HEK293 (cell line): ENCODE measurements around the gene GBP5.

Experiments
- CTCF ChIA-PET: fragments of 350-600 bp; formaldehyde crosslinking; extraction: SDS; loops from one replicate; lab custom pipeline; 2021; ENCODE audit warnings: antibody characterized with exemption; lab: Yijun Ruan, JAX
- POLR2A ChIA-PET: fragments of 300-600 bp; formaldehyde crosslinking; extraction: SDS; loops from one replicate; lab custom pipeline; 2020; ENCODE audit warnings: antibody characterized with exemption, inconsistent platforms; lab: Yijun Ruan, JAX
- H3K27ac ChIP-seq: fragments of 200-500 bp; sonication (Bioruptor generic); 2 replicates; pipeline ENCODE4 v1.5.1; 2014; ENCODE audit warnings: low read depth, low read length, control low read depth, inconsistent platforms; ENCODE audit errors: extremely low read depth
- H3K36me3 ChIP-seq, 2 experiments: fragments of 200-500 bp in 1 of 2; sonication (Bioruptor generic) in 1 of 2; 1 replicate in 1 of 2; 2 replicates in 1 of 2; pipeline ENCODE4 v1.5.1; 2014 to 2017; ENCODE audit warnings: inconsistent platforms in 2 of 2, low read length in 2 of 2; ENCODE audit not compliant: control insufficient read depth in 2 of 2, insufficient read depth in 1 of 2
- H3K4me1 ChIP-seq: fragments of 200-500 bp; sonication (Bioruptor generic); 2 replicates; pipeline ENCODE4 v1.5.1; 2014; ENCODE audit warnings: mild to moderate bottlenecking, low read length, inconsistent platforms; ENCODE audit not compliant: control insufficient read depth, insufficient read depth
- H3K4me3 ChIP-seq: 2 replicates; pipeline ENCODE4 v1.5.1; 2011; ENCODE audit warnings: low read depth, mild to moderate bottlenecking, control low read depth, low read length, moderate library complexity
- H3K9me3 ChIP-seq: fragments of 200-500 bp; sonication (Bioruptor generic); 2 replicates; pipeline ENCODE4 v1.5.1; 2014; ENCODE audit warnings: low read depth, low read length, inconsistent platforms; ENCODE audit not compliant: control insufficient read depth, insufficient read depth
- IKZF3 ChIP-seq: fragments of 450-650 bp; IDR thresholded peaks from 2 replicates; pipeline ENCODE4 v1.5.0; 2018; ENCODE audit warnings: missing biosample characterization, mild to moderate bottlenecking, missing genetic modification characterization, moderate library complexity
- KLF7 ChIP-seq: fragments of 450-650 bp; formaldehyde crosslinking; IDR thresholded peaks from 2 replicates; pipeline ENCODE4 v1.5.1; 2016; ENCODE audit warnings: missing biosample characterization, missing genetic modification characterization, borderline replicate concordance
- KLF8 ChIP-seq: fragments of 450-650 bp; formaldehyde crosslinking; IDR thresholded peaks from 2 replicates; pipeline ENCODE4 v1.5.1; 2016; ENCODE audit warnings: missing biosample characterization, missing genetic modification characterization
- YY1 ChIP-seq: fragments of 450-650 bp; formaldehyde crosslinking; IDR thresholded peaks from 2 replicates; pipeline ENCODE4 v1.5.1; 2018; ENCODE audit warnings: missing biosample characterization, missing genetic modification characterization
- ZBTB17 ChIP-seq: fragments of 450-650 bp; formaldehyde crosslinking; IDR thresholded peaks from 2 replicates; pipeline ENCODE4 v1.5.1; 2016; ENCODE audit warnings: missing biosample characterization, missing genetic modification characterization
- ZFP3 ChIP-seq: fragments of 450-650 bp; formaldehyde crosslinking; IDR thresholded peaks from 2 replicates; pipeline ENCODE4 v1.5.1; 2016; ENCODE audit warnings: low read depth, missing biosample characterization, missing genetic modification characterization
- ZNF132 ChIP-seq: fragments of 450-650 bp; formaldehyde crosslinking; IDR thresholded peaks from 2 replicates; pipeline ENCODE4 v1.5.1; 2017; ENCODE audit warnings: missing biosample characterization, missing genetic modification characterization, borderline replicate concordance
- ZNF155 ChIP-seq: fragments of 450-650 bp; formaldehyde crosslinking; IDR thresholded peaks from 2 replicates; pipeline ENCODE4 v1.5.1; 2016; ENCODE audit warnings: missing biosample characterization, missing genetic modification characterization
- ZNF214 ChIP-seq: fragments of 450-650 bp; formaldehyde crosslinking; IDR thresholded peaks from 2 replicates; pipeline ENCODE4 v1.5.1; 2017; ENCODE audit warnings: missing biosample characterization, mild to moderate bottlenecking, missing genetic modification characterization, borderline replicate concordance
- ZNF354C ChIP-seq: fragments of 450-650 bp; formaldehyde crosslinking; IDR thresholded peaks from 2 replicates; pipeline ENCODE4 v1.5.1; 2016; ENCODE audit warnings: missing biosample characterization, missing genetic modification characterization, low read depth, borderline replicate concordance
- ZNF473 ChIP-seq: fragments of 450-650 bp; formaldehyde crosslinking; IDR thresholded peaks from 2 replicates; pipeline ENCODE4 v1.5.1; 2017; ENCODE audit warnings: missing biosample characterization, missing genetic modification characterization
- ZNF626 ChIP-seq: fragments of 450-650 bp; sonication (Bioruptor Pico); formaldehyde crosslinking; IDR thresholded peaks from 2 replicates; pipeline ENCODE4 v1.5.1; 2018; ENCODE audit warnings: missing biosample characterization, missing genetic modification characterization, inconsistent platforms
- ZNF664 ChIP-seq: fragments of 450-650 bp; formaldehyde crosslinking; IDR thresholded peaks from 2 replicates; pipeline ENCODE4 v1.5.1; 2016; ENCODE audit warnings: missing biosample characterization, missing genetic modification characterization
- ZNF785 ChIP-seq: fragments of 450-650 bp; formaldehyde crosslinking; IDR thresholded peaks from 2 replicates; pipeline ENCODE4 v1.5.1; 2016; ENCODE audit warnings: missing biosample characterization, missing genetic modification characterization
- ZNF830 ChIP-seq: fragments of 450-650 bp; IDR thresholded peaks from 2 replicates; pipeline ENCODE4 v1.5.0; 2018; ENCODE audit warnings: missing biosample characterization, missing genetic modification characterization, low read depth, mild to moderate bottlenecking, moderate library complexity
- TF ChIP-seq, protein P1 (sequence below): sonication (generic); formaldehyde crosslinking; IDR thresholded peaks from 2 replicates; pipeline ENCODE4 v1.8.1; 2022; ENCODE audit warnings: mild to moderate bottlenecking, moderate library complexity, missing genetic modification reagents
- TF ChIP-seq, protein P2 (sequence below): fragments of 450-650 bp; formaldehyde crosslinking; IDR thresholded peaks from 2 replicates; pipeline ENCODE4 v1.5.1; 2016; ENCODE audit warnings: missing biosample characterization, missing genetic modification characterization
- TF ChIP-seq, protein P3 (sequence below): fragments of 450-650 bp; formaldehyde crosslinking; IDR thresholded peaks from 2 replicates; pipeline ENCODE4 v1.5.1; 2016; ENCODE audit warnings: missing biosample characterization, missing genetic modification characterization, borderline replicate concordance
- TF ChIP-seq, protein P4 (sequence below): fragments of 450-650 bp; formaldehyde crosslinking; IDR thresholded peaks from 2 replicates; pipeline ENCODE4 v1.5.1; 2016; ENCODE audit warnings: missing biosample characterization, missing genetic modification characterization
- TF ChIP-seq, protein P5 (sequence below): fragments of 450-650 bp; formaldehyde crosslinking; optimal IDR thresholded peaks from 2 replicates; pipeline ENCODE3; 2016; ENCODE audit warnings: missing biosample characterization, mild to moderate bottlenecking, missing genetic modification characterization

GBP5 gene

DNA sequence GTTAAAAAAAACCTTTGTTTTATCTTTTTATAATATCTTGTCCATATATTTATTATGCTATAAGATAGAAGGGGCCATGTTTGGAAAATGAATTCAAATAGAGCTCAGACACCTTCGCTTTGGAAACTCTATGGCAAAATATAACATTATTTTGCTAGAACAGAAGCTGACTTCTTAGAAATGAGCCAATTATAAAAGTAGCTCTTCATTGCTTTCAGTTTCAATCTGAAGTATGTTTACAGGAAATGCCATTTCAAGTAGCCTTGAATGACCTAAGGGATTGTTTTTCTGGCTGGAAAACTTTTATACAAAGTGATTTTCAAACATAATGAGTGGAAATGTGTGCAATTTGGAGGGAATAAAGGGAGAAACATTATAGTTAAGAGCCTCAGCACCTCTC lies 37.8 kb upstream of the GBP5 start (continued):
- TF ChIP-seq, protein P1, sequence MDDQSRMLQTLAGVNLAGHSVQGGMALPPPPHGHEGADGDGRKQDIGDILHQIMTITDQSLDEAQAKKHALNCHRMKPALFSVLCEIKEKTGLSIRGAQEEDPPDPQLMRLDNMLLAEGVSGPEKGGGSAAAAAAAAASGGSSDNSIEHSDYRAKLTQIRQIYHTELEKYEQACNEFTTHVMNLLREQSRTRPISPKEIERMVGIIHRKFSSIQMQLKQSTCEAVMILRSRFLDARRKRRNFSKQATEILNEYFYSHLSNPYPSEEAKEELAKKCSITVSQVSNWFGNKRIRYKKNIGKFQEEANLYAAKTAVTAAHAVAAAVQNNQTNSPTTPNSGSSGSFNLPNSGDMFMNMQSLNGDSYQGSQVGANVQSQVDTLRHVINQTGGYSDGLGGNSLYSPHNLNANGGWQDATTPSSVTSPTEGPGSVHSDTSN (CRISPR knock-in tag): no peak
- TF ChIP-seq IKZF3: no peak
- TF ChIP-seq, protein P2, sequence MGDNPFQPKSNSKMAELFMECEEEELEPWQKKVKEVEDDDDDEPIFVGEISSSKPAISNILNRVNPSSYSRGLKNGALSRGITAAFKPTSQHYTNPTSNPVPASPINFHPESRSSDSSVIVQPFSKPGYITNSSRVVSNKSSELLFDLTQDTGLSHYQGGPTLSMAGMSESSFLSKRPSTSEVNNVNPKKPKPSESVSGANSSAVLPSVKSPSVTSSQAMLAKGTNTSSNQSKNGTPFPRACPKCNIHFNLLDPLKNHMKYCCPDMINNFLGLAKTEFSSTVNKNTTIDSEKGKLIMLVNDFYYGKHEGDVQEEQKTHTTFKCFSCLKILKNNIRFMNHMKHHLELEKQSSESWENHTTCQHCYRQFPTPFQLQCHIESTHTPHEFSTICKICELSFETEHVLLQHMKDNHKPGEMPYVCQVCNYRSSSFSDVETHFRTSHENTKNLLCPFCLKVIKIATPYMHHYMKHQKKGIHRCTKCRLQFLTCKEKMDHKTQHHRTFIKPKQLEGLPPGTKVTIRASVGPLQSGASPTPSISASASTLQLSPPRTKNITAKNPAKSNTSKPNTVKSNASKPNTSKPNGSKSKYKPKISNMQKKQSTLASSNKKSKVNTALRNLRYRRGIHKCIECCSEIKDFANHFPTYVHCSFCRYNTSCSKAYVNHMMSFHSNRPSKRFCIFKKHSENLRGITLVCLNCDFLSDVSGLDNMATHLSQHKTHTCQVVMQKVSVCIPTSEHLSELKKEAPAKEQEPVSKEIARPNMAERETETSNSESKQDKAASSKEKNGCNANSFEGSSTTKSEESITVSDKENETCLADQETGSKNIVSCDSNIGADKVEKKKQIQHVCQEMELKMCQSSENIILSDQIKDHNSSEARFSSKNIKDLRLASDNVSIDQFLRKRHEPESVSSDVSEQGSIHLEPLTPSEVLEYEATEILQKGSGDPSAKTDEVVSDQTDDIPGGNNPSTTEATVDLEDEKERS (tag by site-specific recombination): no peak
- TF ChIP-seq ZNF132 (tag by site-specific recombination): no peak
- TF ChIP-seq YY1 (tag by site-specific recombination): no peak
- TF ChIP-seq ZNF155 (tag by site-specific recombination): no peak
- no peak for TF ChIP-seq ZNF354C
- TF ChIP-seq, protein P3, sequence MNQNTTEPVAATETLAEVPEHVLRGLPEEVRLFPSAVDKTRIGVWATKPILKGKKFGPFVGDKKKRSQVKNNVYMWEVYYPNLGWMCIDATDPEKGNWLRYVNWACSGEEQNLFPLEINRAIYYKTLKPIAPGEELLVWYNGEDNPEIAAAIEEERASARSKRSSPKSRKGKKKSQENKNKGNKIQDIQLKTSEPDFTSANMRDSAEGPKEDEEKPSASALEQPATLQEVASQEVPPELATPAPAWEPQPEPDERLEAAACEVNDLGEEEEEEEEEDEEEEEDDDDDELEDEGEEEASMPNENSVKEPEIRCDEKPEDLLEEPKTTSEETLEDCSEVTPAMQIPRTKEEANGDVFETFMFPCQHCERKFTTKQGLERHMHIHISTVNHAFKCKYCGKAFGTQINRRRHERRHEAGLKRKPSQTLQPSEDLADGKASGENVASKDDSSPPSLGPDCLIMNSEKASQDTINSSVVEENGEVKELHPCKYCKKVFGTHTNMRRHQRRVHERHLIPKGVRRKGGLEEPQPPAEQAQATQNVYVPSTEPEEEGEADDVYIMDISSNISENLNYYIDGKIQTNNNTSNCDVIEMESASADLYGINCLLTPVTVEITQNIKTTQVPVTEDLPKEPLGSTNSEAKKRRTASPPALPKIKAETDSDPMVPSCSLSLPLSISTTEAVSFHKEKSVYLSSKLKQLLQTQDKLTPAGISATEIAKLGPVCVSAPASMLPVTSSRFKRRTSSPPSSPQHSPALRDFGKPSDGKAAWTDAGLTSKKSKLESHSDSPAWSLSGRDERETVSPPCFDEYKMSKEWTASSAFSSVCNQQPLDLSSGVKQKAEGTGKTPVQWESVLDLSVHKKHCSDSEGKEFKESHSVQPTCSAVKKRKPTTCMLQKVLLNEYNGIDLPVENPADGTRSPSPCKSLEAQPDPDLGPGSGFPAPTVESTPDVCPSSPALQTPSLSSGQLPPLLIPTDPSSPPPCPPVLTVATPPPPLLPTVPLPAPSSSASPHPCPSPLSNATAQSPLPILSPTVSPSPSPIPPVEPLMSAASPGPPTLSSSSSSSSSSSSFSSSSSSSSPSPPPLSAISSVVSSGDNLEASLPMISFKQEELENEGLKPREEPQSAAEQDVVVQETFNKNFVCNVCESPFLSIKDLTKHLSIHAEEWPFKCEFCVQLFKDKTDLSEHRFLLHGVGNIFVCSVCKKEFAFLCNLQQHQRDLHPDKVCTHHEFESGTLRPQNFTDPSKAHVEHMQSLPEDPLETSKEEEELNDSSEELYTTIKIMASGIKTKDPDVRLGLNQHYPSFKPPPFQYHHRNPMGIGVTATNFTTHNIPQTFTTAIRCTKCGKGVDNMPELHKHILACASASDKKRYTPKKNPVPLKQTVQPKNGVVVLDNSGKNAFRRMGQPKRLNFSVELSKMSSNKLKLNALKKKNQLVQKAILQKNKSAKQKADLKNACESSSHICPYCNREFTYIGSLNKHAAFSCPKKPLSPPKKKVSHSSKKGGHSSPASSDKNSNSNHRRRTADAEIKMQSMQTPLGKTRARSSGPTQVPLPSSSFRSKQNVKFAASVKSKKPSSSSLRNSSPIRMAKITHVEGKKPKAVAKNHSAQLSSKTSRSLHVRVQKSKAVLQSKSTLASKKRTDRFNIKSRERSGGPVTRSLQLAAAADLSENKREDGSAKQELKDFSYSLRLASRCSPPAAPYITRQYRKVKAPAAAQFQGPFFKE (tag by site-specific recombination): no peak
- TF ChIP-seq ZBTB17 (tag by site-specific recombination): no peak
- TF ChIP-seq, all 188 proteins: peak for 0

DNA sequence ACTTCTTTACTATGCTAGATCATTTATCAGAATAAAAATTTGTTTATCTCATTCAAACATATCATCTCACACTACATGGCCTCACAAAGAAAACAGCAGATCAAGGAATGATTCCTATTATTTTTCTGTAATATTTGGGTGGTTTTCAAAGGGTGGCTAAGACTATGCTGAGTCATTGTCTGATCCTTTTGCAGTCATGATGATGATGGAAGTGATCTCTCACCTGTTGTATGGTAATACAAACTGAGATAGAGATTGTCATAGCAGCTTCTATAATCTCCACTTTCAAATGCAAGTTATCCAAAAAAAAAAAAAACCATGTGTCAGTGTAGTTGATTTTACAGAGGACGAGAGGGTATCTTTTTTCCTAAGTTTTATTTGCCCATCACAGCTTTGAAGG lies 37.2 kb upstream of the GBP5 start:
- Histone ChIP-seq H3K27ac (no peak overlapping the region), H3K36me3 (no peaks in the 10 kb centered on the region), H3K4me1 (no peaks in the 10 kb centered on the region), H3K9me3 (no peaks in the 10 kb centered on the region), H3K4me3 (no peak overlapping the region)
- ChIA-PET POLR2A (no interaction called here), CTCF (interaction anchor here (0.5 kb wide), 1 partner anchor 47 kb away, joined by 3 read pairs; no protein-coding TSS in a partner anchor)
- no peak for TF ChIP-seq ZNF473 (tag by site-specific recombination)
- no peak for TF ChIP-seq ZNF132 (tag by site-specific recombination)
- TF ChIP-seq ZNF664 (tag by site-specific recombination): no peak
- TF ChIP-seq, protein P4, sequence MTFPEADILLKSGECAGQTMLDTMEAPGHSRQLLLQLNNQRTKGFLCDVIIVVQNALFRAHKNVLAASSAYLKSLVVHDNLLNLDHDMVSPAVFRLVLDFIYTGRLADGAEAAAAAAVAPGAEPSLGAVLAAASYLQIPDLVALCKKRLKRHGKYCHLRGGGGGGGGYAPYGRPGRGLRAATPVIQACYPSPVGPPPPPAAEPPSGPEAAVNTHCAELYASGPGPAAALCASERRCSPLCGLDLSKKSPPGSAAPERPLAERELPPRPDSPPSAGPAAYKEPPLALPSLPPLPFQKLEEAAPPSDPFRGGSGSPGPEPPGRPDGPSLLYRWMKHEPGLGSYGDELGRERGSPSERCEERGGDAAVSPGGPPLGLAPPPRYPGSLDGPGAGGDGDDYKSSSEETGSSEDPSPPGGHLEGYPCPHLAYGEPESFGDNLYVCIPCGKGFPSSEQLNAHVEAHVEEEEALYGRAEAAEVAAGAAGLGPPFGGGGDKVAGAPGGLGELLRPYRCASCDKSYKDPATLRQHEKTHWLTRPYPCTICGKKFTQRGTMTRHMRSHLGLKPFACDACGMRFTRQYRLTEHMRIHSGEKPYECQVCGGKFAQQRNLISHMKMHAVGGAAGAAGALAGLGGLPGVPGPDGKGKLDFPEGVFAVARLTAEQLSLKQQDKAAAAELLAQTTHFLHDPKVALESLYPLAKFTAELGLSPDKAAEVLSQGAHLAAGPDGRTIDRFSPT (tag by site-specific recombination): no peak
- TF ChIP-seq ZNF626: no peak
- TF ChIP-seq ZNF214 (tag by site-specific recombination): no peak
- TF ChIP-seq KLF7 (tag by site-specific recombination): no peak
- TF ChIP-seq, protein P5, sequence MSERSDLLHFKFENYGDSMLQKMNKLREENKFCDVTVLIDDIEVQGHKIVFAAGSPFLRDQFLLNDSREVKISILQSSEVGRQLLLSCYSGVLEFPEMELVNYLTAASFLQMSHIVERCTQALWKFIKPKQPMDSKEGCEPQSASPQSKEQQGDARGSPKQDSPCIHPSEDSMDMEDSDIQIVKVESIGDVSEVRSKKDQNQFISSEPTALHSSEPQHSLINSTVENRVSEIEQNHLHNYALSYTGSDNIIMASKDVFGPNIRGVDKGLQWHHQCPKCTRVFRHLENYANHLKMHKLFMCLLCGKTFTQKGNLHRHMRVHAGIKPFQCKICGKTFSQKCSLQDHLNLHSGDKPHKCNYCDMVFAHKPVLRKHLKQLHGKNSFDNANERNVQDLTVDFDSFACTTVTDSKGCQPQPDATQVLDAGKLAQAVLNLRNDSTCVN (tag by site-specific recombination): no peak
- no peak for TF ChIP-seq ZFP3 (tag by site-specific recombination)
- TF ChIP-seq ZBTB17 (tag by site-specific recombination): no peak
- no peak for TF ChIP-seq ZNF785
- TF ChIP-seq KLF8 (tag by site-specific recombination): no peak
- TF ChIP-seq ZNF830 (tag by site-specific recombination): no peak
